Smooth muscle cell (in vitro differentiated cells): ENCODE results near the gene RAB3IL1. TPM values are rescaled to one million over a fixed set of nuclear protein-coding genes. Genes with fewer than 3 reads are reported as not detected.

Experiments
- DNase-seq: peaks from one replicate; lab custom pipeline; 2025; ENCODE audit not compliant: unreplicated experiment; lab: John Stamatoyannopoulos, UW
- H2AFZ ChIP-seq: fragments of 200-600 bp; sonication (generic); 2 replicates; pipeline ENCODE4 v1.6.0; 2016; ENCODE audit warnings: antibody characterized with exemption, low read depth, mild to moderate bottlenecking
- H3F3A ChIP-seq: fragments of 200-600 bp; sonication (generic); 2 replicates; pipeline ENCODE4 v1.6.0; 2017; ENCODE audit warnings: antibody characterized with exemption, low read depth
- H3K27ac ChIP-seq: fragments of 200-600 bp; sonication (generic); 2 replicates; pipeline ENCODE4 v1.5.1; 2016; ENCODE audit warnings: low read depth, mild to moderate bottlenecking
- H3K27me3 ChIP-seq: fragments of 200-600 bp; sonication (generic); 2 replicates; pipeline ENCODE4 v1.6.1; 2016; ENCODE audit warnings: low read depth, mild to moderate bottlenecking
- H3K36me3 ChIP-seq: fragments of 200-600 bp; sonication (generic); 2 replicates; pipeline ENCODE4 v1.5.1; 2016; ENCODE audit warnings: low read depth
- H3K4me1 ChIP-seq: fragments of 200-600 bp; sonication (generic); 2 replicates; pipeline ENCODE4 v1.5.1; 2016; ENCODE audit warnings: low read depth
- H3K4me2 ChIP-seq: fragments of 200-600 bp; sonication (generic); 2 replicates; pipeline ENCODE4 v1.6.0; 2016; ENCODE audit warnings: mild to moderate bottlenecking
- H3K4me3 ChIP-seq: fragments of 200-600 bp; sonication (generic); 2 replicates; pipeline ENCODE4 v1.5.1; 2016; ENCODE audit warnings: mild to moderate bottlenecking
- H3K79me2 ChIP-seq: fragments of 200-600 bp; sonication (generic); 2 replicates; pipeline ENCODE4 v1.6.0; 2016; ENCODE audit warnings: low read depth, mild to moderate bottlenecking
- H3K9ac ChIP-seq: fragments of 200-600 bp; sonication (generic); 2 replicates; pipeline ENCODE4 v1.6.0; 2016; ENCODE audit warnings: low read depth
- H3K9me3 ChIP-seq: fragments of 200-600 bp; sonication (generic); replicated peaks from 2 replicates; pipeline ENCODE4 v1.5.1; 2016; ENCODE audit warnings: low read depth
- H4K20me1 ChIP-seq: fragments of 200-600 bp; sonication (generic); 2 replicates; pipeline ENCODE4 v1.6.0; 2016; ENCODE audit warnings: low read depth
- CTCF ChIP-seq: fragments of 200-600 bp; sonication (generic); IDR thresholded peaks from 2 replicates; pipeline ENCODE4 v1.5.1; 2017; ENCODE audit warnings: borderline replicate concordance, mild to moderate bottlenecking, antibody characterized with exemption; ENCODE audit not compliant: insufficient read depth, poor library complexity, severe bottlenecking
- WGBS: methylation state at CpG from one replicate; pipeline ENCODE4 v1.1.7; 2016; ENCODE audit warnings: low lambda C conversion rate; 5-methylcytosine and 5-hydroxymethylcytosine counted together
- polyA plus RNA-seq: library from polyadenylated mRNA; unstranded; fragments of >200 nt; fragmentation: Nextera tagmentation; extraction: Ambion mirVana; gene quantifications from 2 replicates; pipeline ENCODE4 v1.2.1, GENCODE V29; 2016
- total RNA-seq: library from RNA; depleted of rRNA; stranded (reverse); fragments of >200 nt; gene quantifications from 2 replicates; pipeline ENCODE4 v1.2.3, GENCODE V29; 2014

Gene RAB3IL1
- total and polyA plus RNA-seq, 2 experiments from 2014 or later: 4.9 to 11.6 TPM

DNA sequence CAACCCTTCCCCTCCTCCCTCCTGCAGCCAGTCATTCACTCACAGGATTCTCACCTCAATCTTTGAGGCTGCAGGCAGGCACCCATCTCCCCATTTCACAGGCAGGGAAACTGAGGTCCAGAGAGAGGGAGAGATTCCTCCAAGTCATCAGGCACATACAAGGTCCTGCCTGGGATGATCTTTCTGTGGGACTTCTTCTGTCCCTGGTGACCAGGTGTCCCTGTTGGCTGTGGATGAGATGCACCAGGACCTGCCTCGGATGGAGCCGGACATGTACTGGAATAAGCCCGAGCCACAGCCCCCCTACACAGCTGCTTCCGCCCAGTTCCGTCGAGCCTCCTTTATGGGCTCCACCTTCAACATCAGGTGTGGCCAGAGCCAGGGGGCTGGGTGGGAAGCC lies 42.3 kb upstream of the RAB3IL1 start:
- no peak overlapping the region for H3K27ac ChIP-seq
- DNase-seq: no peak
- H3K4me2 ChIP-seq: no peak overlapping the region
- peaks cover 33% of the 10 kb centered on the region for H4K20me1 ChIP-seq
- peaks cover 7% of the 10 kb centered on the region for H3K4me1 ChIP-seq
- H3K36me3 ChIP-seq: no peaks in the 10 kb centered on the region
- H2AFZ ChIP-seq: no peak overlapping the region
- H3F3A ChIP-seq: peaks cover 23% of the 10 kb centered on the region
- no peak overlapping the region for H3K4me3 ChIP-seq
- H3K79me2 ChIP-seq: no peaks in the 10 kb centered on the region
- no peaks in the 10 kb centered on the region for H3K27me3 ChIP-seq
- no peaks in the 10 kb centered on the region for H3K9me3 ChIP-seq
- 95% methylated on average over 6 of the region's 6 CpGs for WGBS
- no peak overlapping the region for H3K9ac ChIP-seq
- no peak for TF ChIP-seq CTCF

GRCh38 chr11:61959114-61959513 lies 41.7 kb upstream of the RAB3IL1 start:
- no peaks in the 10 kb centered on the region for H3K36me3 ChIP-seq
- peaks cover 27% of the 10 kb centered on the region for H4K20me1 ChIP-seq
- no peak overlapping the region for H3K4me2 ChIP-seq
- H3K27me3 ChIP-seq: no peaks in the 10 kb centered on the region
- no peak for TF ChIP-seq CTCF
- peaks cover 17% of the 10 kb centered on the region for H3F3A ChIP-seq
- H3K9me3 ChIP-seq: no peaks in the 10 kb centered on the region
- no peak overlapping the region for H3K27ac ChIP-seq
- no peak overlapping the region for H2AFZ ChIP-seq
- H3K9ac ChIP-seq: no peak overlapping the region
- WGBS: 84% methylated on average over 1 of the region's 2 CpGs
- no peak overlapping the region for H3K4me3 ChIP-seq
- no peaks in the 10 kb centered on the region for H3K79me2 ChIP-seq
- peaks cover 7% of the 10 kb centered on the region for H3K4me1 ChIP-seq
- no peak for DNase-seq

GRCh38 chr11:61958590-61958989 lies 41.2 kb upstream of the RAB3IL1 start:
- no peak for TF ChIP-seq CTCF
- Histone ChIP-seq H3K4me3 (no peak overlapping the region), H3K79me2 (no peaks in the 10 kb centered on the region), H3F3A (peaks cover 14% of the 10 kb centered on the region), H3K9me3 (no peaks in the 10 kb centered on the region), H3K4me2 (no peak overlapping the region), H3K9ac (no peak overlapping the region), H2AFZ (no peak overlapping the region), H3K27ac (no peak overlapping the region), H4K20me1 (peaks cover 22% of the 10 kb centered on the region), H3K36me3 (no peaks in the 10 kb centered on the region), H3K4me1 (peaks cover 7% of the 10 kb centered on the region), H3K27me3 (no peaks in the 10 kb centered on the region)
- DNase-seq: no peak
- WGBS: 64% methylated on average over 3 of the region's 3 CpGs

- Histone ChIP-seq H3K9ac (no peak overlapping the region), H4K20me1 (peaks cover 8% of the 10 kb centered on the region), H3K36me3 (no peaks in the 10 kb centered on the region), H3K79me2 (no peaks in the 10 kb centered on the region), H3K9me3 (no peaks in the 10 kb centered on the region), H3K27ac (no peak overlapping the region), H3K4me3 (no peak overlapping the region), H3K27me3 (no peaks in the 10 kb centered on the region), H3K4me1 (peaks cover 7% of the 10 kb centered on the region), H2AFZ (no peak overlapping the region), H3F3A (peaks cover 14% of the 10 kb centered on the region), H3K4me2 (no peak overlapping the region)
- DNase-seq: no peak
- no peak for TF ChIP-seq CTCF
- 95% methylated on average over 7 of the region's 7 CpGs for WGBS
Observed at GRCh38 chr11:61957021-61957770, 39.8 kb upstream of the RAB3IL1 start.
